ENCODE measurements around the gene ABCC1. TPM values are rescaled to one million over a fixed set of nuclear protein-coding genes. Genes with fewer than 3 reads are reported as not detected.

Gene ABCC1
- total and polyA plus RNA-seq, 2 donors, result 11.6 to 18.1 TPM

DNA sequence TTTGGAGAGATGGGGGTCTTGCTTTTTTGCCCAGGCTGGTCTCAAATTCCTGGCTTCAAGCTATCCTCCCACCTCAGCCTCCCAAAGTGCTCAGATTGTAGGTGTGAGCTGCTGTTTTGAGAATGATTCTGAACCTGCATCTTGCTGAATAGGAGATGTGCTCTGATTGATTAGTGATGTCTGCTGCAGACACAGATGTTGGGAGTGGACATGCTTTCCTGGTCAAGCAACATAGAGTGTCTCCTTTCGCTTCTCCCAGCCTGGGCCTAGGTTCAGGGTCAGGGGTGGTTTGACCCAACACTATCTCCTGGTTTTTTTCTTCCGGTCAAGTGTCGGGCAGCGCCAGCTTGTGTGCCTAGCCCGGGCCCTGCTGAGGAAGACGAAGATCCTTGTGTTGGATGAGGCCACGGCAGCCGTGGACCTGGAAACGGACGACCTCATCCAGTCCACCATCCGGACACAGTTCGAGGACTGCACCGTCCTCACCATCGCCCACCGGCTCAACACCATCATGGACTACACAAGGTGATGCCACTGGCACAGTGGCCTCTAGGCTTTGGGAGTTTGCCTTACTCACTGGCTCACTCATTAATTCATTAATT is 188.7 kb downstream of the ABCC1 start:
- H3K4me3 ChIP-seq (ENCODE audit: low read length in 2 of 2), result no peak overlapping the region
- no peaks in the 10 kb centered on the region for H3K27me3 ChIP-seq (ENCODE audit: control insufficient read depth in 2 of 2, insufficient read depth in 1 of 2, low read length in 1 of 2)
- 98% methylated on average over 15 of the region's 15 CpGs for WGBS
- no peak overlapping the region for H3K27ac ChIP-seq (ENCODE audit: low read depth in 1 of 2, low read length in 1 of 2)
- H3K4me1 ChIP-seq (ENCODE audit: control insufficient read depth in 2 of 2, insufficient read depth in 2 of 2, low read length in 2 of 2), result no peaks in the 10 kb centered on the region
- DNase-seq (ENCODE audit: low read depth in 6 of 9, low spot score in 9 of 9), result no peak
- H3K9me3 ChIP-seq (ENCODE audit: control insufficient read depth in 2 of 2, insufficient read depth in 1 of 2, low read length in 1 of 2), result no peaks in the 10 kb centered on the region
- H3K36me3 ChIP-seq (ENCODE audit: control insufficient read depth in 2 of 2, insufficient read depth in 2 of 2, low read length in 1 of 2), result peaks cover 77 to 79% of the 10 kb centered on the region in 2 donors

DNA sequence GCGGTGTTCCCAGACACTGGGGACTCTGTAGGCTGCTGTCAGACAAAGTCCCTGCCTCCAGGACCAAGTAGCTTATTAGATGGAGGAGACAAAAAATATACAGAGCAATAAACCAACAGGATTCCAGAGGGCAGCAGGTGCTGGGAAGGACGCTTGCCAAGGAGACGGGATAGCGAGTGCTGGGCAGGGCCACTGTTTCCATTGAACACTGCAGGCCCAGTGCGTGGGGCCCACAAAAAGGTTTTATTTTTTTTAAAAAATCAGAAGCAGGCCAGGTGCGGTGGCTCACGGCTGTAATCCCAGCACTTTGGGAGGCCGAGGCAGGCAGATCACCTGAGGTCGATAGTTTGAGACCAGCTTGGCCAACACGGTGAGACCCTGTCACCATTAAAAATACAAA is 189.6 kb downstream of the ABCC1 start:
- H3K4me3 ChIP-seq (ENCODE audit: low read length in 2 of 2), result no peak overlapping the region
- DNase-seq (ENCODE audit: low read depth in 6 of 9, low spot score in 9 of 9), result no peak
- no peaks in the 10 kb centered on the region for H3K27me3 ChIP-seq (ENCODE audit: control insufficient read depth in 2 of 2, insufficient read depth in 1 of 2, low read length in 1 of 2)
- WGBS, result 99% methylated on average over 10 of the region's 10 CpGs
- no peak overlapping the region for H3K27ac ChIP-seq (ENCODE audit: low read depth in 1 of 2, low read length in 1 of 2)
- no peaks in the 10 kb centered on the region for H3K9me3 ChIP-seq (ENCODE audit: control insufficient read depth in 2 of 2, insufficient read depth in 1 of 2, low read length in 1 of 2)
- no peaks in the 10 kb centered on the region for H3K4me1 ChIP-seq (ENCODE audit: control insufficient read depth in 2 of 2, insufficient read depth in 2 of 2, low read length in 2 of 2)
- H3K36me3 ChIP-seq (ENCODE audit: control insufficient read depth in 2 of 2, insufficient read depth in 2 of 2, low read length in 1 of 2), result peaks cover 78 to 87% of the 10 kb centered on the region in 2 donors

DNA sequence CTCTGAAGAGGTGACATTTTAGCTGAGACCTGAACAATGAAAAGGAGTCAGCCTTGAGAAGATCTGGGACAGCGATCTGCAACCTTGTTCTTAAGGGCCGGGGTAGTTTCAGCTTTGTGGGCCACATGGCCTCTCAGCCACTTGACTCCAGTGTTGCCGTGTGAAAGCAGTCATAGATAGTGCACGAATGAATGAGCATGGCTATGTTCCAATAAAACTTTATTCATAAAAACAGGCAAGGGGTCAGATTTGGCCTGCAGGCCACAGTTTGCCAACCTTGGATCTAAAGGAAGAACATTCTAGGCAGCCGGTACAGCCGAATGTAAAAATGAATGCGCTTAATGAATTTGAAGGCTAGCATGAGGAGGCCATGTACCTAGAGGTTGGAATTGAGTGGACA is 190.4 kb downstream of the ABCC1 start:
- Histone ChIP-seq H3K4me1 (ENCODE audit: control insufficient read depth in 2 of 2, insufficient read depth in 2 of 2, low read length in 2 of 2) (no peaks in the 10 kb centered on the region), H3K36me3 (ENCODE audit: control insufficient read depth in 2 of 2, insufficient read depth in 2 of 2, low read length in 1 of 2) (peaks cover 75 to 85% of the 10 kb centered on the region in 2 donors), H3K4me3 (ENCODE audit: low read length in 2 of 2) (no peak overlapping the region), H3K9me3 (ENCODE audit: control insufficient read depth in 2 of 2, insufficient read depth in 1 of 2, low read length in 1 of 2) (no peaks in the 10 kb centered on the region), H3K27me3 (ENCODE audit: control insufficient read depth in 2 of 2, insufficient read depth in 1 of 2, low read length in 1 of 2) (no peaks in the 10 kb centered on the region), H3K27ac (ENCODE audit: low read depth in 1 of 2, low read length in 1 of 2) (no peak overlapping the region)
- 98% methylated on average over 7 of the region's 7 CpGs for WGBS
- DNase-seq (ENCODE audit: low read depth in 6 of 9, low spot score in 9 of 9), result no peak

DNA sequence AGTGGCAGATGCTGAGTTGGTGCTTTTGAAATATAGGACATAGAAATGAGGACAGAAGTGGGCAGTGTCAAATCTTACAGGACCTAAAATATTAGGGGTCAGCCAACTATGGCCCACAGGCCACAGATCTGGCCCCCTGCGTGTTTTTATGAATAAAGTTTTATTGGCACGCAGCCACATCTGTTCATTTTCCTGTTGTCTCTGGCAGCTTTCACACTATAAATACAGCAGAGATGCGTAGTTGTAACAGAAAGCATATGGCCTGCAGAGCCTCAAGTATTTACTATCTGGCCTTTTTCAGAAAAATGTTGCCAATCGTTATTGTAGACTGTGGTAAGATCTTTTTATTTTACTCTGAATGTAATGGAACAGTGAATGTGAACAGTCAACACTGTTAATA is 191.1 kb downstream of the ABCC1 start:
- Histone ChIP-seq H3K36me3 (ENCODE audit: control insufficient read depth in 2 of 2, insufficient read depth in 2 of 2, low read length in 1 of 2) (peaks cover 68 to 80% of the 10 kb centered on the region in 2 donors), H3K9me3 (ENCODE audit: control insufficient read depth in 2 of 2, insufficient read depth in 1 of 2, low read length in 1 of 2) (no peaks in the 10 kb centered on the region), H3K4me3 (ENCODE audit: low read length in 2 of 2) (no peak overlapping the region), H3K4me1 (ENCODE audit: control insufficient read depth in 2 of 2, insufficient read depth in 2 of 2, low read length in 2 of 2) (no peaks in the 10 kb centered on the region), H3K27me3 (ENCODE audit: control insufficient read depth in 2 of 2, insufficient read depth in 1 of 2, low read length in 1 of 2) (no peaks in the 10 kb centered on the region), H3K27ac (ENCODE audit: low read depth in 1 of 2, low read length in 1 of 2) (no peak overlapping the region)
- WGBS, result 97% methylated on average over 4 of the region's 4 CpGs
- DNase-seq (ENCODE audit: low read depth in 6 of 9, low spot score in 9 of 9), result no peak

DNA sequence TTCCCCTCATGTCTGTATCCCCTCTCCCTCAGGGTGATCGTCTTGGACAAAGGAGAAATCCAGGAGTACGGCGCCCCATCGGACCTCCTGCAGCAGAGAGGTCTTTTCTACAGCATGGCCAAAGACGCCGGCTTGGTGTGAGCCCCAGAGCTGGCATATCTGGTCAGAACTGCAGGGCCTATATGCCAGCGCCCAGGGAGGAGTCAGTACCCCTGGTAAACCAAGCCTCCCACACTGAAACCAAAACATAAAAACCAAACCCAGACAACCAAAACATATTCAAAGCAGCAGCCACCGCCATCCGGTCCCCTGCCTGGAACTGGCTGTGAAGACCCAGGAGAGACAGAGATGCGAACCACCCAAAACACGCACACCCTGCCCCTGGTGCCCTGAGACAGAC is 191.7 kb downstream of the ABCC1 start:
- Histone ChIP-seq H3K4me1 (ENCODE audit: control insufficient read depth in 2 of 2, insufficient read depth in 2 of 2, low read length in 2 of 2) (no peaks in the 10 kb centered on the region), H3K4me3 (ENCODE audit: low read length in 2 of 2) (no peak overlapping the region), H3K27me3 (ENCODE audit: control insufficient read depth in 2 of 2, insufficient read depth in 1 of 2, low read length in 1 of 2) (no peaks in the 10 kb centered on the region), H3K27ac (ENCODE audit: low read depth in 1 of 2, low read length in 1 of 2) (no peak overlapping the region), H3K36me3 (ENCODE audit: control insufficient read depth in 2 of 2, insufficient read depth in 2 of 2, low read length in 1 of 2) (peaks cover 64 to 77% of the 10 kb centered on the region in 2 donors), H3K9me3 (ENCODE audit: control insufficient read depth in 2 of 2, insufficient read depth in 1 of 2, low read length in 1 of 2) (no peaks in the 10 kb centered on the region)
- no peak for DNase-seq (ENCODE audit: low read depth in 6 of 9, low spot score in 9 of 9)
- 97% methylated on average over 11 of the region's 11 CpGs for WGBS

DNA sequence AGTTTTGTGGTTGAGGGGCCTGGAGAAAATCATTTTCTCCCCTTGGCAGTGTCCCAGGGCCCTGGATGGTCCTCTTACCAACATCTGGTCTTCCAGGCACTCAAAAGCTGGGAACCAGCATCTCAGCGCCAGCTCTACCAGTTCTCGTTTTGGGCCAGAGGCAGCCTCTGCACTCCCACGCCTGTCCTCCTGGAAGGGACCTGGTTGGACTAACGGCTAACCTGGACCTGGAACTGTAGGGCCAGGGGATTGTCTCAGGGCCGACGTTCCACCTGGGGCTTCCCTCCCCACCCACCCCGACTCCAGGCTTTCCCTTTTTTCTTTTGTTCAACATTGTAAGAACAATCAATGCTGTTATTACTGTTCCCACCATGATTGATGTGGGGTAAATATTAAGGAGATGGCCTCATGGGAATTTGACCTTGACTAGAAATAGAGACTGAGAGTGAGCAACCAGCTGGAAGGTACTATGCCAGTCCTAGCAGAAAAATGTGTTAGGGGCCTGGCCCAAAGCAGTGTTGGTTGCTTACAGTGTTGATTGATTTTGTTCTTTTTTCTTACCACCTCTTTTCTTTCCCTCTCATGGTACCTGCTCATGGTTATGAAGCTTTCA is 192.5 kb downstream of the ABCC1 start:
- no peak for DNase-seq (ENCODE audit: low read depth in 6 of 9, low spot score in 9 of 9)
- H3K9me3 ChIP-seq (ENCODE audit: control insufficient read depth in 2 of 2, insufficient read depth in 1 of 2, low read length in 1 of 2), result no peaks in the 10 kb centered on the region
- H3K27me3 ChIP-seq (ENCODE audit: control insufficient read depth in 2 of 2, insufficient read depth in 1 of 2, low read length in 1 of 2), result no peaks in the 10 kb centered on the region
- H3K36me3 ChIP-seq (ENCODE audit: control insufficient read depth in 2 of 2, insufficient read depth in 2 of 2, low read length in 1 of 2), result peaks cover 57 to 69% of the 10 kb centered on the region in 2 donors
- 97% methylated on average over 7 of the region's 7 CpGs for WGBS
- H3K4me3 ChIP-seq (ENCODE audit: low read length in 2 of 2), result no peak overlapping the region
- H3K4me1 ChIP-seq (ENCODE audit: control insufficient read depth in 2 of 2, insufficient read depth in 2 of 2, low read length in 2 of 2), result no peaks in the 10 kb centered on the region
- no peak overlapping the region for H3K27ac ChIP-seq (ENCODE audit: low read depth in 1 of 2, low read length in 1 of 2)

DNA sequence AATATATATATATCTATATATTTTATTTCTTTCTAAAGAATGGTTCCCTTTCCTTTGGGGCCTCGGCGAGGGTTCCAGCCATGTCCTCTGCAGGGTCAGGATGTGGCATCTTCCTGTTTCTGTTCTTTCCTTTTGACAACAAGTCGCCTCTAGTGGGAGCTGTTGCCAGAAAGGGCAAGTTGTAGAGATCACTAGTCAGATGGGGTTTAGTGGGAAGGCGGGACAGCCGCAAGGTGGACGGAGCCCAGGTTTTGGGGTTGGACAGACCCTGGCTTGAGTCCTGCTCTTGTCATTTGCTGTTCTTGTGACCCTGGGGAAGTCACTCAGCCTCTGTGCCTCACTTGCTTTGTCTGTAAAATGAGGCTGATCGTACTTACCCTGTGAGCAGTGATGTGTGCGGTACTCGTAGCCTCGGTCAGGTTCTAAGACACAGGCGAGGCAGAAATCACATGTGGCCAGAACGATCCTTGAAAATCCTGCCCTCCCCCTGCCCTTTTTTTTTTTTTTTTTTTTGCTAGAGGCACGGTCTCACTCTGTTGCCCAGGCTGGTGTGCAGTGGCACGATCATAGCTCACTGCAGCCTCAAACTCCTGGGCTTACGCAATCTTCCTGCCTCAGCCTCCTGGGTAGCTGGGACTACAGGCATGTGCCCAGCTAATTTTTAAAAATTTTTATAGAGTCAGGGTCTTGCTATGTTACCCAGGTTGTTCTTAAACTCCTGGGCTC is 193.8 kb downstream of the ABCC1 start:
- no peaks in the 10 kb centered on the region for H3K9me3 ChIP-seq (ENCODE audit: control insufficient read depth in 2 of 2, insufficient read depth in 1 of 2, low read length in 1 of 2)
- 91% methylated on average over 15 of the region's 15 CpGs for WGBS
- peak in 2 of 9 donors; percentile 8 to 27 for DNase-seq (ENCODE audit: low read depth in 6 of 9, low spot score in 9 of 9)
- H3K27ac ChIP-seq (ENCODE audit: low read depth in 1 of 2, low read length in 1 of 2), result no peak overlapping the region
- H3K36me3 ChIP-seq (ENCODE audit: control insufficient read depth in 2 of 2, insufficient read depth in 2 of 2, low read length in 1 of 2), result peaks cover 44 to 56% of the 10 kb centered on the region in 2 donors
- H3K4me3 ChIP-seq (ENCODE audit: low read length in 2 of 2), result no peak overlapping the region
- no peaks in the 10 kb centered on the region for H3K4me1 ChIP-seq (ENCODE audit: control insufficient read depth in 2 of 2, insufficient read depth in 2 of 2, low read length in 2 of 2)
- no peaks in the 10 kb centered on the region for H3K27me3 ChIP-seq (ENCODE audit: control insufficient read depth in 2 of 2, insufficient read depth in 1 of 2, low read length in 1 of 2)

DNA sequence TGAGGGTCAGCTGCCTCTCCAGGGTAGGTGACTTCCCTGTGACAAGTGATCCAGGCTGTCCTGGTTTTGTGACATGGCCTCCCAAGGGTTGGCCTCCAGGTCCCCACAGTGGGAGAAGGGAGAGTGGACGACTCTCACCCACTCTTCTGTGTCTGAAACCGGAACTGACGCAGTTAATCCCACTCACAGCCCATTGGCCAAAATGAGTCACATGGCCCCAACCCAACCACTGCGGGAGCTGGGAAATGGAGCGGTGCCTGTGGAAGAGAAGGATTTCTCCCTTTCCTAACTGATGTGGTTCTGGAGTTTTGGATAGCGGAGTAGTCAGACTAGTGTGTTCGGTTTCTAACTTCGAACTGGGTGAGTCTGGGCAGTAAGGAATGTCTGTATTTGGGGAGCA is 194.5 kb downstream of the ABCC1 start:
- H3K36me3 ChIP-seq (ENCODE audit: control insufficient read depth in 2 of 2, insufficient read depth in 2 of 2, low read length in 1 of 2), result peaks cover 39 to 49% of the 10 kb centered on the region in 2 donors
- no peak for DNase-seq (ENCODE audit: low read depth in 6 of 9, low spot score in 9 of 9)
- H3K4me3 ChIP-seq (ENCODE audit: low read length in 2 of 2), result no peak overlapping the region
- H3K27ac ChIP-seq (ENCODE audit: low read depth in 1 of 2, low read length in 1 of 2), result no peak overlapping the region
- H3K27me3 ChIP-seq (ENCODE audit: control insufficient read depth in 2 of 2, insufficient read depth in 1 of 2, low read length in 1 of 2), result no peaks in the 10 kb centered on the region
- H3K9me3 ChIP-seq (ENCODE audit: control insufficient read depth in 2 of 2, insufficient read depth in 1 of 2, low read length in 1 of 2), result no peaks in the 10 kb centered on the region
- no peaks in the 10 kb centered on the region for H3K4me1 ChIP-seq (ENCODE audit: control insufficient read depth in 2 of 2, insufficient read depth in 2 of 2, low read length in 2 of 2)
- WGBS, result 97% methylated on average over 8 of the region's 8 CpGs

DNA sequence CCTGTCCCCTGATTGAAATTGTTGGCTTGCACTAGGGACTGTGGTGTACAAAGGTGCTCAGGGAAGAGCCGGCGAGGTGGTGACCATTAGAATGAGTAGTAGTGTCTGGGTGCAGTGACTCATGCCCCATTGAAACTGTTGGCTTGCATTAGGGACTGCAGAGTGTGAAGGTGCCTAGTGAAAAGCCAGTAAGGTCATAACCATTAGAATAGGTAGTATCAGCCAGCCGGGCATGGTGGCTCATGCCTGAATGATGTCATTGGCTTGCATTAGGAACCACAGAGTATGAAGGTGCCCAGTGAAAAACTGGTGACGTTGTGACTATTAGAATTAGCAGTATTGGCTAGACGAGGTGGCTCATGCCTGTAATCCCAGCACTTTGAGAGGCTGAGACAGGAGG is 195.0 kb downstream of the ABCC1 start:
- Histone ChIP-seq H3K4me1 (ENCODE audit: control insufficient read depth in 2 of 2, insufficient read depth in 2 of 2, low read length in 2 of 2) (no peaks in the 10 kb centered on the region), H3K4me3 (ENCODE audit: low read length in 2 of 2) (no peak overlapping the region), H3K27ac (ENCODE audit: low read depth in 1 of 2, low read length in 1 of 2) (no peak overlapping the region), H3K36me3 (ENCODE audit: control insufficient read depth in 2 of 2, insufficient read depth in 2 of 2, low read length in 1 of 2) (peaks cover 35 to 44% of the 10 kb centered on the region in 2 donors), H3K27me3 (ENCODE audit: control insufficient read depth in 2 of 2, insufficient read depth in 1 of 2, low read length in 1 of 2) (no peaks in the 10 kb centered on the region), H3K9me3 (ENCODE audit: control insufficient read depth in 2 of 2, insufficient read depth in 1 of 2, low read length in 1 of 2) (no peaks in the 10 kb centered on the region)
- DNase-seq (ENCODE audit: low read depth in 6 of 9, low spot score in 9 of 9), result no peak
- WGBS, result 98% methylated on average over 5 of the region's 5 CpGs
